GM23338 (cell line): ENCODE measurements around the gene GAK. TPM values are rescaled to one million over a fixed set of nuclear protein-coding genes. Genes with fewer than 3 reads are reported as not detected.

ENCODE experiments used
- ATAC-seq: fragments of 200-7000 bp; cut with Tn5 transposase; 3 replicates; pipeline ENCODE4 v1.9.1; 2020
- DNase-seq: peaks from one replicate; pipeline ENCODE4 v3.0.0-alpha.2; 2015; ENCODE audit warnings: low spot score
- H2AFZ ChIP-seq: fragments of 200-600 bp; sonication (generic); 2 replicates; pipeline ENCODE4 v1.8.0; 2016; ENCODE audit warnings: antibody characterized with exemption, mild to moderate bottlenecking, moderate library complexity
- H3F3A ChIP-seq: fragments of 200-600 bp; sonication (generic); replicated peaks from 2 replicates; pipeline ENCODE4 v1.8.0; 2017; ENCODE audit warnings: antibody characterized with exemption, mixed run types, low read depth
- H3K27ac ChIP-seq: fragments of 200-600 bp; sonication (generic); 2 replicates; pipeline ENCODE4 v1.6.1; 2016; ENCODE audit warnings: low read depth
- H3K27me3 ChIP-seq: fragments of 200-600 bp; sonication (generic); 2 replicates; pipeline ENCODE4 v1.8.0; 2016; ENCODE audit warnings: mild to moderate bottlenecking, mixed run types, moderate library complexity; ENCODE audit not compliant: insufficient read depth
- H3K36me3 ChIP-seq: fragments of 200-600 bp; sonication (generic); 2 replicates; pipeline ENCODE4 v1.8.0; 2016; ENCODE audit warnings: mild to moderate bottlenecking; ENCODE audit not compliant: insufficient read depth
- H3K4me1 ChIP-seq: fragments of 200-600 bp; sonication (generic); 2 replicates; pipeline ENCODE4 v1.8.0; 2016; ENCODE audit warnings: mild to moderate bottlenecking, moderate library complexity; ENCODE audit not compliant: insufficient read depth
- H3K4me2 ChIP-seq: fragments of 200-600 bp; sonication (generic); 2 replicates; pipeline ENCODE4 v1.7.1; 2017; ENCODE audit warnings: mixed run types
- H3K4me3 ChIP-seq: fragments of 200-600 bp; sonication (generic); 2 replicates; pipeline ENCODE4 v1.6.1; 2016; ENCODE audit warnings: mixed run types
- H3K79me2 ChIP-seq: fragments of 200-600 bp; sonication (generic); replicated peaks from 2 replicates; pipeline ENCODE4 v1.8.0; 2017; ENCODE audit warnings: mild to moderate bottlenecking; ENCODE audit not compliant: insufficient read depth
- H3K9me2 ChIP-seq: fragments of 200-600 bp; sonication (generic); 2 replicates; pipeline ENCODE4 v1.8.0; 2017; ENCODE audit not compliant: insufficient read depth
- H4K20me1 ChIP-seq: fragments of 200-600 bp; sonication (generic); replicated peaks from 2 replicates; pipeline ENCODE4 v1.8.0; 2017; ENCODE audit warnings: mild to moderate bottlenecking; ENCODE audit not compliant: insufficient read depth
- H3K27ac Mint-ChIP-seq: 2 replicates; pipeline ENCODE4 v1.8.0; 2020; ENCODE audit warnings: inconsistent platforms, mild to moderate bottlenecking, moderate library complexity, mixed read lengths
- H3K27me3 Mint-ChIP-seq: 3 replicates; pipeline ENCODE4 v1.8.0; 2022; ENCODE audit warnings: low read depth, mild to moderate bottlenecking, moderate library complexity, mixed read lengths, inconsistent platforms; ENCODE audit not compliant: insufficient read depth, poor library complexity
- H3K36me3 Mint-ChIP-seq: 3 replicates; pipeline ENCODE4 v1.8.0; 2021; ENCODE audit warnings: low read depth, mild to moderate bottlenecking, inconsistent platforms, moderate library complexity, mixed read lengths
- H3K4me1 Mint-ChIP-seq: 3 replicates; pipeline ENCODE4 v1.8.0; 2020; ENCODE audit warnings: mild to moderate bottlenecking, inconsistent platforms, mixed read lengths
- H3K4me3 Mint-ChIP-seq: 3 replicates; pipeline ENCODE4 v1.8.0; 2021; ENCODE audit warnings: moderate library complexity, mild to moderate bottlenecking, inconsistent platforms, mixed read lengths
- H3K9me3 Mint-ChIP-seq: 3 replicates; pipeline ENCODE4 v1.8.0; 2020; ENCODE audit warnings: moderate library complexity, mild to moderate bottlenecking, inconsistent platforms, mixed read lengths
- CREB1 ChIP-seq: fragments of 250-450 bp; sonication (Bioruptor Pico); IDR thresholded peaks from 2 replicates; pipeline ENCODE4 v1.5.0; 2020; ENCODE audit warnings: low read depth, mild to moderate bottlenecking, moderate library complexity
- ETS1 ChIP-seq: IDR thresholded peaks from 2 replicates; pipeline ENCODE4 v1.6.1; 2016; ENCODE audit warnings: antibody characterized with exemption
- EZH2phosphoT487 ChIP-seq: fragments of 200-600 bp; sonication (generic); IDR thresholded peaks from one replicate; pipeline ENCODE4 v1.8.1; 2018; ENCODE audit warnings: antibody characterized with exemption; ENCODE audit not compliant: unreplicated experiment
- JUNB ChIP-seq: IDR thresholded peaks from one replicate; pipeline ENCODE4 v1.6.1; 2016; ENCODE audit warnings: antibody characterized with exemption; ENCODE audit not compliant: unreplicated experiment
- NANOG ChIP-seq: IDR thresholded peaks from 2 replicates; pipeline ENCODE4 v1.6.1; 2016; ENCODE audit warnings: antibody characterized with exemption, borderline replicate concordance
- POLR2AphosphoS5 ChIP-seq: IDR thresholded peaks from 2 replicates; pipeline ENCODE4 v1.6.1; 2016; ENCODE audit warnings: antibody characterized with exemption, low read depth
- REST ChIP-seq: IDR thresholded peaks from one replicate; pipeline ENCODE4 v1.6.1; 2018; ENCODE audit warnings: antibody characterized with exemption; ENCODE audit not compliant: unreplicated experiment
- ZNF114 ChIP-seq: fragments of 250-450 bp; sonication (Bioruptor Pico); IDR thresholded peaks from 2 replicates; pipeline ENCODE4 v1.5.0; 2020; ENCODE audit warnings: mild to moderate bottlenecking, moderate library complexity
- ZNF331 ChIP-seq: fragments of 250-450 bp; sonication (Bioruptor Pico); IDR thresholded peaks from 2 replicates; pipeline ENCODE4 v1.5.0; 2020; ENCODE audit warnings: low read depth, mild to moderate bottlenecking, moderate library complexity
- polyA plus RNA-seq: library from polyadenylated mRNA; unstranded; fragments of >200 nt; fragmentation: Nextera tagmentation; extraction: Ambion mirVana; gene quantifications from 2 replicates; pipeline ENCODE4 v1.2.1, GENCODE V29; 2016
- total RNA-seq: library from RNA; depleted of rRNA; stranded (reverse); fragments of >200 nt; shearing (Covaris generic); gene quantifications from 2 replicates; pipeline ENCODE4 v1.2.3, GENCODE V29; 2014
- TF ChIP-seq, protein P1 (sequence below), 2 experiments: fragments of 200-600 bp in 1 of 2; sonication (generic) in 1 of 2; conservative IDR thresholded peaks; 2 replicates each; pipeline versions ENCODE4 v1.5.1 to v1.6.1; 2016 to 2017; ENCODE audit warnings: antibody characterized with exemption in 2 of 2, low read depth in 2 of 2, mild to moderate bottlenecking in 2 of 2, moderate library complexity in 1 of 2

GAK gene
- total and polyA plus RNA-seq, 2 experiments from 2014 or later = 48.5 to 124 TPM

- TF ChIP-seq REST = no peak
- TF ChIP-seq ZNF114 (CRISPR knock-in tag) = no peak
- no peak for TF ChIP-seq NANOG
Observed at GRCh38 chr4:899556-899906, 32.6 kb downstream of the GAK start (continued).

DNA sequence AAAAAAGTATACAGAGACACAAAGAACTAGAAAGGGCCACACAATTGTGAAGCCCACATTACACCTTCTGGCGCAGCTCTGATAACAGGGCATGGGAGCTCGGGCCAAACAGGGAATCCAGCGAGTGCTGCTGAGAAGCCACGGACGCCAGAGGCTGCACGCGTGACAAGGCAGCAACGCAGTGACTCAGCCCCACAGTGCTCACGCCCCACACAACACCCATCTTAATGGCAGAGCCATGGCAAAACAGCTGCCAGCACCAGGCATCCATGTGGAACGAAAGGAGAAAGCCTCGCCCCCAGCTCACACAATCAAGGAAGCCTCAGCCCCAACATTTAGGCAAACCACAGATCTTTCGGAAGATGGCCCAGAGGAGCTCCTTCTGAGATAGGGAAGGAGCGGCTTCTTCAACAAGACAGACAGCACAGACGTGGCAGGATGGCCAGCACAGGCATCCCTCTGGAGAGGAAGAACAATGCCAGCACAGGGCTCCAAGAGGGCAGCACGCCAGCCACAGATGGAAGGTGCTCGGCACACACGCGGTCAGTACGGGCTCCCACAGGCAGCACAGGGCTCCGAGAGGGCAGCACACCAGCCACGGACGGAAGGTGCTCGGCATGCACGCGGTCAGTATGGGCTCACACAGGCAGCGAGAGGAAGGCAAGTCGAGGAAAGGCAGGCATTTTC lies 33.1 kb downstream of the GAK start:
- no peaks in the 10 kb centered on the region; the same call in 1 of the 2 replicates for H4K20me1 ChIP-seq
- H3K36me3 Mint-ChIP-seq = peaks cover 4% of the 10 kb centered on the region; the same call in 2 of the 3 replicates
- TF ChIP-seq REST (no peak), ETS1 (no peak), CREB1 (CRISPR knock-in tag) (no peak), ZNF331 (CRISPR knock-in tag) (no peak), POLR2AphosphoS5 (no peak), JUNB (no peak), EZH2phosphoT487 (no peak)
- TF ChIP-seq, protein P1, sequence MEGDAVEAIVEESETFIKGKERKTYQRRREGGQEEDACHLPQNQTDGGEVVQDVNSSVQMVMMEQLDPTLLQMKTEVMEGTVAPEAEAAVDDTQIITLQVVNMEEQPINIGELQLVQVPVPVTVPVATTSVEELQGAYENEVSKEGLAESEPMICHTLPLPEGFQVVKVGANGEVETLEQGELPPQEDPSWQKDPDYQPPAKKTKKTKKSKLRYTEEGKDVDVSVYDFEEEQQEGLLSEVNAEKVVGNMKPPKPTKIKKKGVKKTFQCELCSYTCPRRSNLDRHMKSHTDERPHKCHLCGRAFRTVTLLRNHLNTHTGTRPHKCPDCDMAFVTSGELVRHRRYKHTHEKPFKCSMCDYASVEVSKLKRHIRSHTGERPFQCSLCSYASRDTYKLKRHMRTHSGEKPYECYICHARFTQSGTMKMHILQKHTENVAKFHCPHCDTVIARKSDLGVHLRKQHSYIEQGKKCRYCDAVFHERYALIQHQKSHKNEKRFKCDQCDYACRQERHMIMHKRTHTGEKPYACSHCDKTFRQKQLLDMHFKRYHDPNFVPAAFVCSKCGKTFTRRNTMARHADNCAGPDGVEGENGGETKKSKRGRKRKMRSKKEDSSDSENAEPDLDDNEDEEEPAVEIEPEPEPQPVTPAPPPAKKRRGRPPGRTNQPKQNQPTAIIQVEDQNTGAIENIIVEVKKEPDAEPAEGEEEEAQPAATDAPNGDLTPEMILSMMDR (conservative IDR thresholded peaks at IDR 0.05; ENCODE audit: low read depth in 2 of 2) = no peak

More for the DNA sequence above, 33.1 kb downstream of the GAK start:
- Mint-ChIP-seq H3K4me1 (peaks cover 5% of the 10 kb centered on the region), H3K4me3 (no peak overlapping the region), H3K27me3 (peaks cover 15% of the 10 kb centered on the region), H3K9me3 (no peaks in the 10 kb centered on the region), H3K27ac (no peak overlapping the region)
- no peak overlapping the region for H3K4me2 ChIP-seq
- H3K9me2 ChIP-seq = no peaks in the 10 kb centered on the region
- peaks cover 7% of the 10 kb centered on the region; the same call in 1 of the 2 replicates for H3K4me1 ChIP-seq
- H2AFZ ChIP-seq = no peak overlapping the region
- H3F3A ChIP-seq = 0 out of 2 replicates have a peak, but pooled peaks cover 3% of the 10 kb centered on the region
- 0 out of 2 replicates have a peak, but pooled peaks cover 6% of the 10 kb centered on the region for H3K79me2 ChIP-seq
- DNase-seq = no peak
- H3K27me3 ChIP-seq = no peaks in the 10 kb centered on the region
- H3K4me3 ChIP-seq = no peak overlapping the region
- ATAC-seq = no peak
- H3K27ac ChIP-seq = no peak overlapping the region
- no peaks in the 10 kb centered on the region for H3K36me3 ChIP-seq
